ENCODE results near the gene KIFAP3.

GRCh38 chr1:169909499-169909898, 165.0 kb downstream of the KIFAP3 start:
- TF ChIP-seq CTCF (IDR thresholded peaks at IDR 0.05 in 4 of 5, conservative IDR thresholded peaks at IDR 0.05 in 1 of 5) (no peak), POLR2A (IDR thresholded peaks at IDR 0.05) (no peak)
